ENCODE data around the gene MOSMO.

- TF ChIP-seq CTCF (IDR thresholded peaks at IDR 0.05; ENCODE audit: low read depth, low read length) (no peak), EZH2phosphoT487 (IDR thresholded peaks at IDR 0.05; ENCODE audit: low read depth) (no peak)
These were observed 84.4 kb downstream of the MOSMO start, which contains the start of gene VWA3A for GRCh38 chr16:22092143-22092933.
